CD4-positive, alpha-beta T cell treated with Interleukin-6 at 100 ng/mL for 8 hours (primary cell): ENCODE measurements around the gene BTG3.

Experiments used
- DNase-seq: peaks from one replicate; pipeline ENCODE4 v3.0.0-alpha.2; 2020; ENCODE audit warnings: mixed read lengths, low spot score

The BTG3 gene

GRCh38 chr21:17612565-17613241, at the start of gene BTG3:
TSS of gene BTG3 (minus strand) at chr21:17612901. CDS start at chr21:17609144, 3,757 bp downstream.
- peak; percentile 84 for DNase-seq

GRCh38 chr21:17660862-17661261, 48.2 kb upstream of the BTG3 start:
- no peak for DNase-seq

- no peak for DNase-seq
Measured at GRCh38 chr21:17660452-17660851, 47.8 kb upstream of the BTG3 start.

- no peak for DNase-seq
Measured at GRCh38 chr21:17658931-17659330, 46.2 kb upstream of the BTG3 start.

GRCh38 chr21:17651526-17651925, 38.8 kb upstream of the BTG3 start:
- DNase-seq: no peak

GRCh38 chr21:17650292-17650691, 37.6 kb upstream of the BTG3 start:
- DNase-seq: no peak

- no peak for DNase-seq
Measured at GRCh38 chr21:17646790-17647189, 34.1 kb upstream of the BTG3 start.

GRCh38 chr21:17644186-17644585, 31.5 kb upstream of the BTG3 start:
- DNase-seq: no peak

- no peak for DNase-seq
Measured at GRCh38 chr21:17640821-17641220, 28.1 kb upstream of the BTG3 start.

- no peak for DNase-seq
Measured at GRCh38 chr21:17636711-17637110, 24.0 kb upstream of the BTG3 start.

GRCh38 chr21:17631195-17631594, 18.5 kb upstream of the BTG3 start:
- DNase-seq: no peak

GRCh38 chr21:17622018-17622417, 9.3 kb upstream of the BTG3 start:
- no peak for DNase-seq

GRCh38 chr21:17616831-17617230, 4.1 kb upstream of the BTG3 start:
- DNase-seq: no peak

- no peak for DNase-seq
Measured at GRCh38 chr21:17613242-17613676, 558 bp upstream of the BTG3 start.

GRCh38 chr21:17612023-17612564, 607 bp downstream of the BTG3 start:
- peak; percentile 6 for DNase-seq

- peak; percentile 69 for DNase-seq
Measured at GRCh38 chr21:17611414-17612022, 1.2 kb downstream of the BTG3 start.

- DNase-seq: no peak
Measured at GRCh38 chr21:17610911-17611310, 1.8 kb downstream of the BTG3 start.

GRCh38 chr21:17609681-17610080, 3.0 kb downstream of the BTG3 start:
- DNase-seq: no peak

GRCh38 chr21:17607684-17608083, 5.0 kb downstream of the BTG3 start:
- no peak for DNase-seq

GRCh38 chr21:17602874-17603273, 9.8 kb downstream of the BTG3 start:
- DNase-seq: no peak

- DNase-seq: no peak
Measured at GRCh38 chr21:17598437-17598836, 14.3 kb downstream of the BTG3 start.

- no peak for DNase-seq
Measured at GRCh38 chr21:17597680-17598079, 15.0 kb downstream of the BTG3 start.

- DNase-seq: no peak
Measured at GRCh38 chr21:17590430-17590829, 22.3 kb downstream of the BTG3 start.
